OCI-LY7 (cell line): Measurements from ENCODE around the gene SPTB. TPM values are rescaled to one million over a fixed set of nuclear protein-coding genes. Genes with fewer than 3 reads are reported as not detected.

Experiments used
- BruUV-seq: library from RNA; stranded (reverse); fragments of 400-500 nt; replicated peaks from 2 replicates; lab custom pipeline; 2021; lab: Mats Ljungman, UMichigan
- CTCF ChIA-PET: fragments of 300-600 bp; sonication (Branson Sonifier 250); formaldehyde crosslinking; loops from one replicate; lab custom pipeline; 2022; ENCODE audit warnings: antibody characterized with exemption; ENCODE audit not compliant: unreplicated experiment; lab: Charles Lee
- POLR2A ChIA-PET: fragments of 300-600 bp; sonication (Branson Sonifier 250); formaldehyde crosslinking; loops from one replicate; lab custom pipeline; 2022; ENCODE audit warnings: antibody characterized with exemption; lab: Charles Lee
- DNase-seq: peaks from one replicate; pipeline ENCODE4 v3.0.0-alpha.2; 2015; ENCODE audit warnings: low spot score
- H2AFZ ChIP-seq: fragments of 200-600 bp; sonication (generic), shearing (Covaris generic); 2 replicates; pipeline ENCODE4 v1.6.1; 2014; ENCODE audit warnings: mild to moderate bottlenecking, antibody characterized with exemption, low read length, moderate library complexity
- H3K27ac ChIP-seq: fragments of 200-600 bp; sonication (generic); 2 replicates; pipeline ENCODE4 v1.5.1; 2014; ENCODE audit warnings: mixed run types, low read depth, mild to moderate bottlenecking, moderate library complexity, low read length, inconsistent platforms; ENCODE audit not compliant: poor library complexity, severe bottlenecking
- H3K36me3 ChIP-seq: fragments of 200-600 bp; sonication (generic); 2 replicates; pipeline ENCODE4 v1.6.1; 2014; ENCODE audit warnings: mild to moderate bottlenecking, antibody characterized with exemption, low read length, moderate library complexity, mixed read lengths; ENCODE audit not compliant: insufficient read depth
- H3K4me1 ChIP-seq: fragments of 200-600 bp; sonication (generic); 2 replicates; pipeline ENCODE4 v1.5.1; 2014; ENCODE audit warnings: mild to moderate bottlenecking, low read length; ENCODE audit not compliant: insufficient read depth, poor library complexity, severe bottlenecking
- H3K4me2 ChIP-seq: fragments of 200-600 bp; sonication (generic); 2 replicates; pipeline ENCODE4 v1.6.1; 2014; ENCODE audit warnings: mild to moderate bottlenecking, low read length
- H3K4me3 ChIP-seq: fragments of 200-600 bp; sonication (generic); 2 replicates; pipeline ENCODE4 v1.5.1; 2014; ENCODE audit warnings: mild to moderate bottlenecking, low read depth, low read length; ENCODE audit not compliant: poor library complexity, severe bottlenecking
- H3K79me2 ChIP-seq: fragments of 200-600 bp; sonication (generic); 2 replicates; pipeline ENCODE4 v1.6.1; 2016; ENCODE audit warnings: low read depth, mild to moderate bottlenecking, low read length, moderate library complexity, mixed read lengths; ENCODE audit not compliant: insufficient read depth
- H3K9me2 ChIP-seq: fragments of 200-600 bp; sonication (generic); 2 replicates; pipeline ENCODE4 v1.6.1; 2016; ENCODE audit warnings: mild to moderate bottlenecking, low read length, mixed read lengths; ENCODE audit not compliant: insufficient read depth
- H3K9me3 ChIP-seq: fragments of 200-600 bp; sonication (generic); 2 replicates; pipeline ENCODE4 v1.6.1; 2014; ENCODE audit warnings: mild to moderate bottlenecking, mixed run types, low read length, mixed read lengths
- H4K20me1 ChIP-seq: fragments of 200-600 bp; sonication (generic); 2 replicates; pipeline ENCODE4 v1.6.1; 2014; ENCODE audit warnings: mild to moderate bottlenecking, antibody characterized with exemption, low read length, moderate library complexity, mixed read lengths; ENCODE audit not compliant: insufficient read depth
- CTCF ChIP-seq: fragments of 200-600 bp; sonication (generic); conservative IDR thresholded peaks from 2 replicates; pipeline ENCODE4 v1.5.1; 2014; ENCODE audit warnings: mild to moderate bottlenecking, antibody characterized with exemption, low read length, moderate library complexity, mixed read lengths
- EZH2phosphoT487 ChIP-seq: fragments of 200-600 bp; sonication (generic); IDR thresholded peaks from 2 replicates; pipeline ENCODE4 v1.6.1; 2018; ENCODE audit warnings: low read depth, borderline replicate concordance, mild to moderate bottlenecking, mixed run types, antibody characterized with exemption, low read length, moderate library complexity, mixed read lengths
- intact Hi-C: fragments of 100-400 bp; cut with micrococcal nuclease; formaldehyde crosslinking; loops from one replicate; pipeline ENCODE4 v1.10.0; 2022; ENCODE audit not compliant: unreplicated experiment
- total RNA-seq, 2 experiments: library from RNA; depleted of rRNA in 1 of 2; stranded (reverse); fragments of >200 nt in 1 of 2; shearing (Covaris generic) in 1 of 2; gene quantifications; 2 replicates each; pipeline ENCODE4 v1.2.3, GENCODE V29; 2014 to 2022

SPTB gene
- total RNA-seq, 2 experiments from 2014 or later: not detected

GRCh38 chr14:64722842-64723447 lies 156.8 kb downstream of the SPTB start:
- H3K4me1 ChIP-seq: no peaks in the 10 kb centered on the region
- CTCF ChIA-PET: no interaction called here
- no peaks in the 10 kb centered on the region for H3K79me2 ChIP-seq
- no peak for TF ChIP-seq CTCF
- TF ChIP-seq EZH2phosphoT487: no peak
- H3K4me2 ChIP-seq: no peak overlapping the region
- no peaks in the 10 kb centered on the region for H3K9me3 ChIP-seq
- H4K20me1 ChIP-seq: no peaks in the 10 kb centered on the region
- BruUV-seq: no TSS peak
- no peak overlapping the region for H3K4me3 ChIP-seq
- DNase-seq: no peak
- intact Hi-C loops: no loop called here
- no peak overlapping the region for H2AFZ ChIP-seq
- H3K27ac ChIP-seq: no peak overlapping the region
- H3K9me2 ChIP-seq: no peaks in the 10 kb centered on the region
- POLR2A ChIA-PET: no interaction called here
- H3K36me3 ChIP-seq: no peaks in the 10 kb centered on the region

- Histone ChIP-seq H3K27ac (no peak overlapping the region), H3K36me3 (no peaks in the 10 kb centered on the region), H4K20me1 (no peaks in the 10 kb centered on the region), H3K4me1 (no peaks in the 10 kb centered on the region), H3K9me2 (no peaks in the 10 kb centered on the region), H3K4me2 (no peak overlapping the region), H2AFZ (no peak overlapping the region), H3K4me3 (no peak overlapping the region), H3K9me3 (no peaks in the 10 kb centered on the region), H3K79me2 (no peaks in the 10 kb centered on the region)
- POLR2A ChIA-PET: no interaction called here
- TF ChIP-seq CTCF (no peak), EZH2phosphoT487 (no peak)
- BruUV-seq: no TSS peak
- CTCF ChIA-PET: no interaction called here
- no peak for DNase-seq
- intact Hi-C loops: no loop called here
These were observed 157.8 kb downstream of the SPTB start for GRCh38 chr14:64721899-64722298.

- ChIA-PET CTCF (no interaction called here), POLR2A (no interaction called here)
- no peaks in the 10 kb centered on the region for H4K20me1 ChIP-seq
- H3K4me1 ChIP-seq: no peaks in the 10 kb centered on the region
- BruUV-seq: no TSS peak
- no peaks in the 10 kb centered on the region for H3K79me2 ChIP-seq
- intact Hi-C loops: no loop called here
- no peak for TF ChIP-seq EZH2phosphoT487
- no peak for TF ChIP-seq CTCF
- H3K9me3 ChIP-seq: no peaks in the 10 kb centered on the region
- H3K27ac ChIP-seq: no peak overlapping the region
- no peak overlapping the region for H3K4me3 ChIP-seq
- H3K4me2 ChIP-seq: no peak overlapping the region
- no peak for DNase-seq
- no peak overlapping the region for H2AFZ ChIP-seq
- H3K9me2 ChIP-seq: no peaks in the 10 kb centered on the region
- no peaks in the 10 kb centered on the region for H3K36me3 ChIP-seq
These were observed 158.3 kb downstream of the SPTB start for GRCh38 chr14:64721391-64721791.
